Trophoblast cell (in vitro differentiated cells and primary cell): ENCODE results near the gene UQCRC2.

Experiments
- DNase-seq, 2 donors: peaks; one replicate each; pipeline ENCODE4 v3.0.0-alpha.2; 2016
- H2AFZ ChIP-seq: 2 replicates; pipeline ENCODE4 v1.6.1; 2013; ENCODE audit warnings: low read length, moderate library complexity, mild to moderate bottlenecking; ENCODE audit not compliant: insufficient read depth, poor library complexity
- H2AK5ac ChIP-seq: 2 replicates; pipeline ENCODE4 v1.6.1; 2013; ENCODE audit warnings: mild to moderate bottlenecking, low read length
- H2BK120ac ChIP-seq: 2 replicates; pipeline ENCODE4 v1.6.1; 2013; ENCODE audit warnings: low read length, mild to moderate bottlenecking, moderate library complexity; ENCODE audit not compliant: insufficient read depth, poor library complexity
- H2BK12ac ChIP-seq: 2 replicates; pipeline ENCODE4 v1.6.1; 2013; ENCODE audit warnings: mild to moderate bottlenecking, low read length, moderate library complexity
- H2BK5ac ChIP-seq: 2 replicates; pipeline ENCODE4 v1.6.1; 2013; ENCODE audit warnings: low read length, low read depth, moderate library complexity, mild to moderate bottlenecking; ENCODE audit not compliant: poor library complexity
- H3K14ac ChIP-seq: 2 replicates; pipeline ENCODE4 v1.6.1; 2013; ENCODE audit warnings: mild to moderate bottlenecking, low read length
- H3K18ac ChIP-seq: 2 replicates; pipeline ENCODE4 v1.6.1; 2013; ENCODE audit warnings: mild to moderate bottlenecking, low read length
- H3K23ac ChIP-seq: 2 replicates; pipeline ENCODE4 v1.6.1; 2013; ENCODE audit warnings: low read length
- H3K27ac ChIP-seq: 2 replicates; pipeline ENCODE4 v1.5.1; 2013; ENCODE audit warnings: low read depth, mild to moderate bottlenecking, inconsistent platforms, low read length, moderate library complexity
- H3K27me3 ChIP-seq: 2 replicates; pipeline ENCODE4 v1.6.1; 2013; ENCODE audit warnings: inconsistent platforms, mild to moderate bottlenecking, low read length, moderate library complexity; ENCODE audit not compliant: insufficient read depth
- H3K36me3 ChIP-seq, 2 experiments: 1 replicate in 1 of 2; 2 replicates in 1 of 2; pipeline ENCODE4 v1.6.1; 2013; ENCODE audit warnings: low read length in 2 of 2, mild to moderate bottlenecking in 2 of 2, moderate library complexity in 1 of 2; ENCODE audit not compliant: insufficient read depth in 2 of 2, control insufficient read depth in 1 of 2
- H3K4ac ChIP-seq: 2 replicates; pipeline ENCODE4 v1.6.1; 2013; ENCODE audit warnings: low read depth, mild to moderate bottlenecking, low read length, moderate library complexity
- H3K4me1 ChIP-seq, 2 experiments: 1 replicate in 1 of 2; 2 replicates in 1 of 2; pipeline ENCODE4 v1.6.1; 2013; ENCODE audit warnings: low read length in 2 of 2, mild to moderate bottlenecking in 2 of 2, moderate library complexity in 1 of 2; ENCODE audit not compliant: insufficient read depth in 2 of 2, control insufficient read depth in 1 of 2
- H3K4me2 ChIP-seq: 2 replicates; pipeline ENCODE4 v1.6.1; 2013; ENCODE audit warnings: inconsistent platforms, mild to moderate bottlenecking, low read length, moderate library complexity
- H3K4me3 ChIP-seq: 2 replicates; pipeline ENCODE4 v1.5.1; 2013; ENCODE audit warnings: mild to moderate bottlenecking, low read depth, low read length, inconsistent platforms
- H3K79me1 ChIP-seq: one replicate; pipeline ENCODE4 v1.6.1; 2013; ENCODE audit warnings: low read length
- H3K79me2 ChIP-seq: 2 replicates; pipeline ENCODE4 v1.6.1; 2013; ENCODE audit warnings: low read length, mild to moderate bottlenecking; ENCODE audit not compliant: control insufficient read depth, insufficient read depth, poor library complexity
- H3K9ac ChIP-seq: 2 replicates; pipeline ENCODE4 v1.6.1; 2013; ENCODE audit warnings: mild to moderate bottlenecking, low read length
- H3K9me3 ChIP-seq: 2 replicates; pipeline ENCODE4 v1.6.1; 2013; ENCODE audit warnings: low read depth, mild to moderate bottlenecking, control low read depth, inconsistent platforms, low read length; ENCODE audit not compliant: insufficient read depth
- H4K12ac ChIP-seq: 2 replicates; pipeline ENCODE4 v1.6.1; 2013; ENCODE audit warnings: low read depth, mild to moderate bottlenecking, low read length, moderate library complexity
- H4K8ac ChIP-seq: 2 replicates; pipeline ENCODE4 v1.6.1; 2013; ENCODE audit warnings: low read depth, mild to moderate bottlenecking, low read length, moderate library complexity
- H4K91ac ChIP-seq: one replicate; pipeline ENCODE4 v1.6.1; 2013; ENCODE audit warnings: low read depth, mild to moderate bottlenecking, low read length, moderate library complexity
- WGBS: extraction: QIAGEN DNeasy Blood & Tissue Kit; methylation state at CpG from one replicate; pipeline ENCODE4 v1.1.7; 2013; ENCODE audit warnings: missing lambda C conversion rate; ENCODE audit not compliant: insufficient read length, insufficient coverage; ENCODE audit errors: extremely low coverage; 5-methylcytosine and 5-hydroxymethylcytosine counted together

Gene UQCRC2

GRCh38 chr16:21980032-21980431 lies 26.9 kb downstream of the UQCRC2 start:
- Histone ChIP-seq H3K4me1 (no peaks in the 10 kb centered on the region), H3K23ac (no peak overlapping the region), H3K79me2 (no peaks in the 10 kb centered on the region), H4K12ac (no peak overlapping the region), H4K8ac (no peak overlapping the region), H3K4me2 (no peak overlapping the region), H3K36me3 (peaks cover 22 to 50% of the 10 kb centered on the region in 2 experiments), H2AK5ac (no peak overlapping the region), H3K79me1 (no peaks in the 10 kb centered on the region), H3K9me3 (no peaks in the 10 kb centered on the region), H3K27me3 (no peaks in the 10 kb centered on the region), H4K91ac (no peak overlapping the region), H2BK5ac (no peak overlapping the region), H3K4ac (no peak overlapping the region), H3K27ac (no peak overlapping the region), H3K9ac (no peak overlapping the region), H3K4me3 (no peak overlapping the region), H2BK120ac (no peak overlapping the region), H2BK12ac (no peak overlapping the region), H3K18ac (no peak overlapping the region), H3K14ac (no peak overlapping the region), H2AFZ (no peak overlapping the region)
- WGBS, result no CpG with 5 or more reads among the region's 4 CpGs
- DNase-seq, result no peak

DNA sequence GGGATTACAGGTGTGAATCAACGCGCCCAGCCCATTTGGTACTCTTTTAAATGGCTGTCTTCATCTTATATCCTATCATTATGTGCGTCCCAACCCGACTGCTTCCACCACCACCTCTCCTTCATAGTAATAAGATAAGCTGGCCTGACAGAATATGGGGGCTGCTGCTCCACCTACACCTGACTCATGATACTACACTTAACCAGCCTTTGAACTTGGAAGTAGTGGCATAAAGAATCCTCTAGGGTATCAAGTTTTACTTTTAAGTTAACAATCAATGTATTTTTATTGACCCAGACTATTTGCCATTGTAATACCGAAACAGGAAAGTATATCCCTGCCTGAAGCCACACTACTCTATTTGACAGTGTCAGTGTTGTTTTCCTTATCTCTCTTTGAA lies 28.9 kb downstream of the UQCRC2 start:
- no peak overlapping the region for H3K27ac ChIP-seq
- H3K9me3 ChIP-seq, result no peaks in the 10 kb centered on the region
- no peak overlapping the region for H4K8ac ChIP-seq
- H2BK12ac ChIP-seq, result no peak overlapping the region
- H3K4me2 ChIP-seq, result no peak overlapping the region
- H3K14ac ChIP-seq, result no peak overlapping the region
- H2AK5ac ChIP-seq, result no peak overlapping the region
- no peak overlapping the region for H4K91ac ChIP-seq
- no CpG with 5 or more reads among the region's 5 CpGs for WGBS
- H3K27me3 ChIP-seq, result no peaks in the 10 kb centered on the region
- no peaks in the 10 kb centered on the region for H3K79me2 ChIP-seq
- H2BK120ac ChIP-seq, result no peak overlapping the region
- no peak overlapping the region for H3K4me3 ChIP-seq
- no peak overlapping the region for H2BK5ac ChIP-seq
- H3K79me1 ChIP-seq, result no peaks in the 10 kb centered on the region
- H3K23ac ChIP-seq, result no peak overlapping the region
- no peaks in the 10 kb centered on the region for H3K4me1 ChIP-seq
- H2AFZ ChIP-seq, result no peak overlapping the region
- H3K9ac ChIP-seq, result no peak overlapping the region
- H3K18ac ChIP-seq, result no peak overlapping the region
- peaks cover 16 to 35% of the 10 kb centered on the region in 2 experiments for H3K36me3 ChIP-seq
- no peak overlapping the region for H3K4ac ChIP-seq
- no peak for DNase-seq
- no peak overlapping the region for H4K12ac ChIP-seq

GRCh38 chr16:21984062-21984461 lies 30.9 kb downstream of the UQCRC2 start:
- no peak overlapping the region for H2BK5ac ChIP-seq
- no peak overlapping the region for H4K91ac ChIP-seq
- no peak overlapping the region for H4K12ac ChIP-seq
- H3K36me3 ChIP-seq, result peaks cover 16 to 26% of the 10 kb centered on the region in 2 experiments
- H3K4me3 ChIP-seq, result no peak overlapping the region
- H3K27me3 ChIP-seq, result no peaks in the 10 kb centered on the region
- H2BK12ac ChIP-seq, result no peak overlapping the region
- no peak overlapping the region for H3K18ac ChIP-seq
- H3K23ac ChIP-seq, result no peak overlapping the region
- H3K4me1 ChIP-seq, result no peaks in the 10 kb centered on the region
- no peak overlapping the region for H3K4ac ChIP-seq
- no peak overlapping the region for H2AK5ac ChIP-seq
- no peak overlapping the region for H3K4me2 ChIP-seq
- no peak for DNase-seq
- no peak overlapping the region for H3K9ac ChIP-seq
- WGBS, result no CpG with 5 or more reads among the region's 3 CpGs
- H3K27ac ChIP-seq, result no peak overlapping the region
- H3K14ac ChIP-seq, result no peak overlapping the region
- no peaks in the 10 kb centered on the region for H3K79me2 ChIP-seq
- no peak overlapping the region for H2BK120ac ChIP-seq
- no peak overlapping the region for H2AFZ ChIP-seq
- no peaks in the 10 kb centered on the region for H3K9me3 ChIP-seq
- H3K79me1 ChIP-seq, result no peaks in the 10 kb centered on the region
- H4K8ac ChIP-seq, result no peak overlapping the region

GRCh38 chr16:21985524-21985923 lies 32.4 kb downstream of the UQCRC2 start:
- no peak overlapping the region for H3K27ac ChIP-seq
- H3K4me3 ChIP-seq, result no peak overlapping the region
- no peak overlapping the region for H4K8ac ChIP-seq
- no peak overlapping the region for H3K9ac ChIP-seq
- H2AK5ac ChIP-seq, result no peak overlapping the region
- no peak overlapping the region for H2BK5ac ChIP-seq
- no peak overlapping the region for H3K4me2 ChIP-seq
- H3K79me1 ChIP-seq, result no peaks in the 10 kb centered on the region
- no peaks in the 10 kb centered on the region for H3K9me3 ChIP-seq
- H2AFZ ChIP-seq, result no peak overlapping the region
- H3K23ac ChIP-seq, result no peak overlapping the region
- H3K27me3 ChIP-seq, result no peaks in the 10 kb centered on the region
- H4K91ac ChIP-seq, result no peak overlapping the region
- no peak overlapping the region for H2BK120ac ChIP-seq
- no peak for DNase-seq
- H3K36me3 ChIP-seq, result peaks cover 12 to 14% of the 10 kb centered on the region in 2 experiments
- H3K79me2 ChIP-seq, result no peaks in the 10 kb centered on the region
- no peak overlapping the region for H3K4ac ChIP-seq
- no peak overlapping the region for H2BK12ac ChIP-seq
- no peak overlapping the region for H3K18ac ChIP-seq
- H3K14ac ChIP-seq, result no peak overlapping the region
- no peaks in the 10 kb centered on the region for H3K4me1 ChIP-seq
- H4K12ac ChIP-seq, result no peak overlapping the region
